AG10803 (cell line): Measurements from ENCODE around the gene WBP11.
"Not testable (repeated sequence)": the region's sequence is repeated elsewhere in the genome, so short reads cannot be mapped to it uniquely, and the experiment has no call there.

Source experiments
- DNase-seq: peaks from one replicate; pipeline ENCODE4 v3.0.0; 2010; ENCODE audit warnings: low read depth
- H3K4me3 ChIP-seq: 2 replicates; pipeline ENCODE4 v1.5.1; 2011; ENCODE audit warnings: mild to moderate bottlenecking, low read length, control low read depth
- TF ChIP-seq, protein P1 (sequence below): conservative IDR thresholded peaks from 2 replicates; pipeline ENCODE4 v1.5.1; 2011; ENCODE audit warnings: mild to moderate bottlenecking, low read length, control low read depth, inconsistent platforms

WBP11 gene

DNA sequence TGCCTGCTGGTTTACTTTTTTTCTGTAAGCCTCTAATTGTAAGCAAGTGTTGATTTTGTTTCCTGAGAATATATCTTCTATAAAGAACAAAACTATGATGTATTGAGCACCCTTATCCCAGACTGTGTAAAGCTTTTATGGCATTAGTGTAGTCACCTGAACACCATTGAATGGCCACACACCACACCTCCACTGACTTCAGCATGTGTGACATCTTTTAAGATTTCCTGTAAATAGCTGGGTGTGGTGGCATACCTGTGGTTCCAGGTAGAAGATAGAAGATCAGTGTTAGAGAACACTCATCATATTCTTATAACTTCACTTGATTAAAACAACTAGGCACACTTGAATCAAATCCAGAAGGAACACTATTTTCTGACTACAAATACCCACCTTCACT, 51.3 kb downstream of the WBP11 start:
- no peak overlapping the region for H3K4me3 ChIP-seq
- TF ChIP-seq, protein P1, sequence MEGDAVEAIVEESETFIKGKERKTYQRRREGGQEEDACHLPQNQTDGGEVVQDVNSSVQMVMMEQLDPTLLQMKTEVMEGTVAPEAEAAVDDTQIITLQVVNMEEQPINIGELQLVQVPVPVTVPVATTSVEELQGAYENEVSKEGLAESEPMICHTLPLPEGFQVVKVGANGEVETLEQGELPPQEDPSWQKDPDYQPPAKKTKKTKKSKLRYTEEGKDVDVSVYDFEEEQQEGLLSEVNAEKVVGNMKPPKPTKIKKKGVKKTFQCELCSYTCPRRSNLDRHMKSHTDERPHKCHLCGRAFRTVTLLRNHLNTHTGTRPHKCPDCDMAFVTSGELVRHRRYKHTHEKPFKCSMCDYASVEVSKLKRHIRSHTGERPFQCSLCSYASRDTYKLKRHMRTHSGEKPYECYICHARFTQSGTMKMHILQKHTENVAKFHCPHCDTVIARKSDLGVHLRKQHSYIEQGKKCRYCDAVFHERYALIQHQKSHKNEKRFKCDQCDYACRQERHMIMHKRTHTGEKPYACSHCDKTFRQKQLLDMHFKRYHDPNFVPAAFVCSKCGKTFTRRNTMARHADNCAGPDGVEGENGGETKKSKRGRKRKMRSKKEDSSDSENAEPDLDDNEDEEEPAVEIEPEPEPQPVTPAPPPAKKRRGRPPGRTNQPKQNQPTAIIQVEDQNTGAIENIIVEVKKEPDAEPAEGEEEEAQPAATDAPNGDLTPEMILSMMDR, result no peak
- DNase-seq, result no peak

GRCh38 chr12:14743061-14743460, 60.2 kb downstream of the WBP11 start:
- TF ChIP-seq, protein P1, result no peak
- no peak for DNase-seq
- H3K4me3 ChIP-seq, result no peak overlapping the region

DNA sequence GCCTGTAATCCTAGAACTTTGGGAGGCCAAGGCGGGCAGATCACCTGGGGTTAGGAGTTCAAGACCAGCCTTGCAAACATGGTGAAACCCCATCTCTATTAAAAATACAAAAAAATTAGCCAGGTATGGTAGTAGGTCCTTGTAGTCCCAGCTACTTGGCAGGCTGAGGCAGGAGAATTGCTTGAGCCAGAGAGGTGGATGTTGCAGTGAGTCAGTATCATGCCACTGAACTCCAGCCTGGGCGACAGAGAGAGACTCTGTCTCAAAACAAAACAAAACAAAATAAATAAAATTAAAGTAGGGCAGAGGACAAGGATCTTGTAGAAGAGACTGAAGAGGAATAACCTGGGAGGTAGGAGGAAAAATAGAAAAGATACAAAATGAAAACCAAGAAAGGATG, 61.3 kb downstream of the WBP11 start:
- no peak overlapping the region for H3K4me3 ChIP-seq
- TF ChIP-seq, protein P1, result no peak
- no peak for DNase-seq

GRCh38 chr12:14741153-14741552, 62.1 kb downstream of the WBP11 start:
- H3K4me3 ChIP-seq, result no peak overlapping the region
- DNase-seq, result no peak
- TF ChIP-seq, protein P1, result no peak

DNA sequence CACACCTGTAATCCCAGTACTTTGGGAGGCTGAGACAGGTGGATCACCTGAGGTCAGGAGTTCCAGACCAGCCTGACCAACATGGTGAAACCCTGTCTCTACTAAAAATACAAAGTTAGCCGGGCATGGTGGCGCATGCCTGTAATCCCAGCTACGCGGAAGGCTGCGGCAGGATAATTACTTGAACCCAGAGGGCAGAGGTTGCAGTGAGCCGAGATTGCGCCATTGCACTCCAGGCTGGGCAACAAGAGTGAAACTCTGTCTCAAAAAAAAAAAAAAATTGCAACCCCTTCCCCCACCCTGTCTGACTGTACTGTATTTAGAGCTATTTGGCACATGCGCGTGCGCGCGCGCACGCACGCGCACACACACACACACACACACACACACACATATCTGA, 66.8 kb downstream of the WBP11 start:
- not testable (repeated sequence) for DNase-seq, H3K4me3 ChIP-seq
